ENCODE results near the gene CEP20. TPM values are rescaled to one million over a fixed set of nuclear protein-coding genes. Genes with fewer than 3 reads are reported as not detected.
"Not testable (repeated sequence)": the region's sequence is repeated elsewhere in the genome, so short reads cannot be mapped to it uniquely, and the experiment has no call there.

The CEP20 gene
- total RNA-seq, 2 experiments from 2014 or later, result 49.0 to 57.0 TPM

- H3K9me3 Mint-ChIP-seq, result no peaks in the 10 kb centered on the region
- no peaks in the 10 kb centered on the region for H3K36me3 Mint-ChIP-seq (ENCODE audit: low read depth)
- CTCF ChIA-PET, result no interaction called here
- no peak overlapping the region for H3K27ac Mint-ChIP-seq
- H3K4me1 Mint-ChIP-seq (ENCODE audit: low read depth), result peaks cover 6% of the 10 kb centered on the region
- DNase-seq, result no peak
- no peak overlapping the region for H3K4me3 Mint-ChIP-seq
- intact Hi-C loops (cut with micrococcal nuclease), result no loop called here
- peaks cover 26% of the 10 kb centered on the region for H3K27me3 Mint-ChIP-seq (ENCODE audit: low read depth)
These were observed 35.4 kb downstream of the CEP20 start for GRCh38 chr16:15853021-15853420.

- peaks cover 11% of the 10 kb centered on the region for H3K27me3 Mint-ChIP-seq (ENCODE audit: low read depth)
- H3K9me3 Mint-ChIP-seq; DNase-seq; H3K27ac Mint-ChIP-seq; intact Hi-C loops (cut with micrococcal nuclease); H3K36me3 Mint-ChIP-seq (ENCODE audit: low read depth); H3K4me3 Mint-ChIP-seq; H3K4me1 Mint-ChIP-seq (ENCODE audit: low read depth): not testable (repeated sequence)
- CTCF ChIA-PET, result interaction anchor here (0.6 kb wide), 1 partner anchor 17 kb away, joined by 4 read pairs; no protein-coding TSS in a partner anchor
These were observed 37.8 kb downstream of the CEP20 start for GRCh38 chr16:15850555-15850954.

GRCh38 chr16:15849209-15849981 lies 39.0 kb downstream of the CEP20 start:
- H3K36me3 Mint-ChIP-seq (ENCODE audit: low read depth), result no peaks in the 10 kb centered on the region
- no peaks in the 10 kb centered on the region for H3K4me1 Mint-ChIP-seq (ENCODE audit: low read depth)
- CTCF ChIA-PET, result interaction anchor here (0.6 to 0.9 kb wide), 2 partner anchors 25 to 239 kb away, joined by 3 read pairs; no protein-coding TSS in a partner anchor
- peaks cover 4% of the 10 kb centered on the region for H3K27me3 Mint-ChIP-seq (ENCODE audit: low read depth)
- H3K9me3 Mint-ChIP-seq, result no peaks in the 10 kb centered on the region
- intact Hi-C loops (cut with micrococcal nuclease), result no loop called here
- H3K27ac Mint-ChIP-seq, result no peak overlapping the region
- DNase-seq, result no peak
- no peak overlapping the region for H3K4me3 Mint-ChIP-seq

GRCh38 chr16:15847611-15848175 lies 40.7 kb downstream of the CEP20 start:
- intact Hi-C loops (cut with micrococcal nuclease), result no loop called here
- CTCF ChIA-PET, result interaction anchor here (1.2 kb wide), 1 partner anchor 57 kb away, joined by 3 read pairs; no protein-coding TSS in a partner anchor
- Mint-ChIP-seq H3K4me1 (ENCODE audit: low read depth) (no peaks in the 10 kb centered on the region), H3K27ac (no peak overlapping the region), H3K27me3 (ENCODE audit: low read depth) (no peaks in the 10 kb centered on the region), H3K9me3 (no peaks in the 10 kb centered on the region), H3K4me3 (no peak overlapping the region), H3K36me3 (ENCODE audit: low read depth) (no peaks in the 10 kb centered on the region)
- DNase-seq, result no peak

- H3K4me1 Mint-ChIP-seq (ENCODE audit: low read depth), result no peaks in the 10 kb centered on the region
- intact Hi-C loops (cut with micrococcal nuclease), result no loop called here
- CTCF ChIA-PET, result no interaction called here
- H3K27ac Mint-ChIP-seq, result no peak overlapping the region
- no peaks in the 10 kb centered on the region for H3K36me3 Mint-ChIP-seq (ENCODE audit: low read depth)
- no peaks in the 10 kb centered on the region for H3K27me3 Mint-ChIP-seq (ENCODE audit: low read depth)
- H3K9me3 Mint-ChIP-seq, result no peaks in the 10 kb centered on the region
- H3K4me3 Mint-ChIP-seq, result no peak overlapping the region
- no peak for DNase-seq
These were observed 41.9 kb downstream of the CEP20 start for GRCh38 chr16:15846510-15846909.

GRCh38 chr16:15843635-15844279 lies 44.6 kb downstream of the CEP20 start:
- DNase-seq, result no peak
- Mint-ChIP-seq H3K27me3 (ENCODE audit: low read depth) (no peaks in the 10 kb centered on the region), H3K9me3 (no peaks in the 10 kb centered on the region), H3K36me3 (ENCODE audit: low read depth) (no peaks in the 10 kb centered on the region), H3K4me1 (ENCODE audit: low read depth) (no peaks in the 10 kb centered on the region), H3K4me3 (no peak overlapping the region), H3K27ac (no peak overlapping the region)
- CTCF ChIA-PET, result interaction anchor here (0.6 kb wide), 1 partner anchor 23 kb away, joined by 3 read pairs; no protein-coding TSS in a partner anchor
- intact Hi-C loops (cut with micrococcal nuclease), result no loop called here

GRCh38 chr16:15839204-15839603 lies 49.2 kb downstream of the CEP20 start:
- H3K36me3 Mint-ChIP-seq (ENCODE audit: low read depth); H3K27me3 Mint-ChIP-seq (ENCODE audit: low read depth); CTCF ChIA-PET; H3K27ac Mint-ChIP-seq; H3K4me3 Mint-ChIP-seq; H3K4me1 Mint-ChIP-seq (ENCODE audit: low read depth); DNase-seq; intact Hi-C loops (cut with micrococcal nuclease); H3K9me3 Mint-ChIP-seq: not testable (repeated sequence)

GRCh38 chr16:15837761-15838160 lies 50.6 kb downstream of the CEP20 start:
- Mint-ChIP-seq H3K36me3 (ENCODE audit: low read depth) (no peaks in the 10 kb centered on the region), H3K4me3 (no peak overlapping the region), H3K4me1 (ENCODE audit: low read depth) (no peaks in the 10 kb centered on the region)

GRCh38 chr16:15836965-15837611 lies 51.3 kb downstream of the CEP20 start:
- DNase-seq, result no peak
- intact Hi-C loops (cut with micrococcal nuclease), result no loop called here
- Mint-ChIP-seq H3K27me3 (ENCODE audit: low read depth) (no peaks in the 10 kb centered on the region), H3K36me3 (ENCODE audit: low read depth) (no peaks in the 10 kb centered on the region), H3K9me3 (no peaks in the 10 kb centered on the region), H3K4me3 (no peak overlapping the region), H3K4me1 (ENCODE audit: low read depth) (no peaks in the 10 kb centered on the region), H3K27ac (no peak overlapping the region)
- CTCF ChIA-PET, result interaction anchor here (0.6 kb wide), 1 partner anchor 205 kb away, joined by 3 read pairs; no protein-coding TSS in a partner anchor

More at GRCh38 chr16:15837761-15838160, 50.6 kb downstream of the CEP20 start:
- DNase-seq, result no peak
- Mint-ChIP-seq H3K9me3 (no peaks in the 10 kb centered on the region), H3K27ac (no peak overlapping the region), H3K27me3 (ENCODE audit: low read depth) (no peaks in the 10 kb centered on the region)
- CTCF ChIA-PET, result no interaction called here
- intact Hi-C loops (cut with micrococcal nuclease), result no loop called here

GRCh38 chr16:15836074-15836473 lies 52.3 kb downstream of the CEP20 start:
- Mint-ChIP-seq H3K4me1 (ENCODE audit: low read depth) (no peaks in the 10 kb centered on the region), H3K9me3 (no peaks in the 10 kb centered on the region), H3K4me3 (no peak overlapping the region), H3K27me3 (ENCODE audit: low read depth) (no peaks in the 10 kb centered on the region), H3K36me3 (ENCODE audit: low read depth) (no peaks in the 10 kb centered on the region), H3K27ac (no peak overlapping the region)
- DNase-seq, result no peak
- intact Hi-C loops (cut with micrococcal nuclease), result no loop called here
- CTCF ChIA-PET, result interaction anchor here (0.6 kb wide), 1 partner anchor 14 kb away, joined by 4 read pairs; no protein-coding TSS in a partner anchor

- no peak for DNase-seq
- Mint-ChIP-seq H3K4me1 (ENCODE audit: low read depth) (no peaks in the 10 kb centered on the region), H3K4me3 (no peak overlapping the region), H3K27ac (no peak overlapping the region), H3K36me3 (ENCODE audit: low read depth) (no peaks in the 10 kb centered on the region), H3K9me3 (no peaks in the 10 kb centered on the region), H3K27me3 (ENCODE audit: low read depth) (no peaks in the 10 kb centered on the region)
- intact Hi-C loops (cut with micrococcal nuclease), result no loop called here
- CTCF ChIA-PET, result no interaction called here
These were observed 53.1 kb downstream of the CEP20 start for GRCh38 chr16:15835136-15835878.

GRCh38 chr16:15834502-15834901 lies 53.9 kb downstream of the CEP20 start:
- Mint-ChIP-seq H3K4me3 (no peak overlapping the region), H3K27ac (no peak overlapping the region), H3K4me1 (ENCODE audit: low read depth) (no peaks in the 10 kb centered on the region), H3K27me3 (ENCODE audit: low read depth) (no peaks in the 10 kb centered on the region), H3K36me3 (ENCODE audit: low read depth) (no peaks in the 10 kb centered on the region), H3K9me3 (no peaks in the 10 kb centered on the region)
- CTCF ChIA-PET, result interaction anchor here (0.6 kb wide), 1 partner anchor 67 kb away, joined by 3 read pairs; no protein-coding TSS in a partner anchor
- intact Hi-C loops (cut with micrococcal nuclease), result no loop called here
- DNase-seq, result no peak

Measured in activated naive CD4-positive, alpha-beta T cell treated with anti-CD3 and anti-CD28 coated beads for 36 hours (primary cell).